ENCODE measurements around the gene HMCES. TPM values are rescaled to one million over a fixed set of nuclear protein-coding genes. Genes with fewer than 3 reads are reported as not detected.

The HMCES gene
- total and polyA plus RNA-seq, 2 of the 13 experiments (the other 11 are each of a cell fraction or from before 2014, with no cell fraction given): 16.1 to 37.5 TPM

- TF ChIP-seq HMGXB3 (CRISPR knock-in tag; IDR thresholded peaks at IDR 0.05; ENCODE audit: borderline replicate concordance): peak; percentile 28; the same call in 1 of the 2 replicates
- no peak for TF ChIP-seq ZNF138 (CRISPR knock-in tag; IDR thresholded peaks at IDR 0.05; ENCODE audit: low read depth)
- peak; percentile 50; the same call in 1 of the 2 replicates for TF ChIP-seq ZNF281 (CRISPR knock-in tag; IDR thresholded peaks at IDR 0.05; ENCODE audit: borderline replicate concordance)
- TF ChIP-seq HIC2 (CRISPR knock-in tag; IDR thresholded peaks at IDR 0.05; ENCODE audit: low read depth): no peak
- TF ChIP-seq CREBL2 (CRISPR knock-in tag; IDR thresholded peaks at IDR 0.05; ENCODE audit: borderline replicate concordance): no peak
- no peak for TF ChIP-seq NFRKB (IDR thresholded peaks at IDR 0.05)
- TF ChIP-seq PHB2 (IDR thresholded peaks at IDR 0.05; ENCODE audit: partially characterized antibody): no peak
- no peak for TF ChIP-seq PAWR (CRISPR knock-in tag; IDR thresholded peaks at IDR 0.05; ENCODE audit: borderline replicate concordance)
- TF ChIP-seq, protein P1, sequence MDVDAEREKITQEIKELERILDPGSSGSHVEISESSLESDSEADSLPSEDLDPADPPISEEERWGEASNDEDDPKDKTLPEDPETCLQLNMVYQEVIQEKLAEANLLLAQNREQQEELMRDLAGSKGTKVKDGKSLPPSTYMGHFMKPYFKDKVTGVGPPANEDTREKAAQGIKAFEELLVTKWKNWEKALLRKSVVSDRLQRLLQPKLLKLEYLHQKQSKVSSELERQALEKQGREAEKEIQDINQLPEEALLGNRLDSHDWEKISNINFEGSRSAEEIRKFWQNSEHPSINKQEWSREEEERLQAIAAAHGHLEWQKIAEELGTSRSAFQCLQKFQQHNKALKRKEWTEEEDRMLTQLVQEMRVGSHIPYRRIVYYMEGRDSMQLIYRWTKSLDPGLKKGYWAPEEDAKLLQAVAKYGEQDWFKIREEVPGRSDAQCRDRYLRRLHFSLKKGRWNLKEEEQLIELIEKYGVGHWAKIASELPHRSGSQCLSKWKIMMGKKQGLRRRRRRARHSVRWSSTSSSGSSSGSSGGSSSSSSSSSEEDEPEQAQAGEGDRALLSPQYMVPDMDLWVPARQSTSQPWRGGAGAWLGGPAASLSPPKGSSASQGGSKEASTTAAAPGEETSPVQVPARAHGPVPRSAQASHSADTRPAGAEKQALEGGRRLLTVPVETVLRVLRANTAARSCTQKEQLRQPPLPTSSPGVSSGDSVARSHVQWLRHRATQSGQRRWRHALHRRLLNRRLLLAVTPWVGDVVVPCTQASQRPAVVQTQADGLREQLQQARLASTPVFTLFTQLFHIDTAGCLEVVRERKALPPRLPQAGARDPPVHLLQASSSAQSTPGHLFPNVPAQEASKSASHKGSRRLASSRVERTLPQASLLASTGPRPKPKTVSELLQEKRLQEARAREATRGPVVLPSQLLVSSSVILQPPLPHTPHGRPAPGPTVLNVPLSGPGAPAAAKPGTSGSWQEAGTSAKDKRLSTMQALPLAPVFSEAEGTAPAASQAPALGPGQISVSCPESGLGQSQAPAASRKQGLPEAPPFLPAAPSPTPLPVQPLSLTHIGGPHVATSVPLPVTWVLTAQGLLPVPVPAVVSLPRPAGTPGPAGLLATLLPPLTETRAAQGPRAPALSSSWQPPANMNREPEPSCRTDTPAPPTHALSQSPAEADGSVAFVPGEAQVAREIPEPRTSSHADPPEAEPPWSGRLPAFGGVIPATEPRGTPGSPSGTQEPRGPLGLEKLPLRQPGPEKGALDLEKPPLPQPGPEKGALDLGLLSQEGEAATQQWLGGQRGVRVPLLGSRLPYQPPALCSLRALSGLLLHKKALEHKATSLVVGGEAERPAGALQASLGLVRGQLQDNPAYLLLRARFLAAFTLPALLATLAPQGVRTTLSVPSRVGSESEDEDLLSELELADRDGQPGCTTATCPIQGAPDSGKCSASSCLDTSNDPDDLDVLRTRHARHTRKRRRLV (CRISPR knock-in tag; IDR thresholded peaks at IDR 0.05): peak; percentile 18; the same call in 1 of the 2 replicates
- TF ChIP-seq ZNF496 (CRISPR knock-in tag; IDR thresholded peaks at IDR 0.05; ENCODE audit: insufficient replicate concordance): no peak
- peak; percentile 53 for TF ChIP-seq ZFY (CRISPR knock-in tag; IDR thresholded peaks at IDR 0.05)
- no peak; the same call in 1 of the 2 replicates for TF ChIP-seq NFKBIZ (CRISPR knock-in tag; IDR thresholded peaks at IDR 0.05)
These were observed 35.2 kb downstream of the HMCES start (continued) for GRCh38 chr3:129313665-129314385.
